ENCODE data around the gene LRP1B. TPM values are rescaled to one million over a fixed set of nuclear protein-coding genes. Genes with fewer than 3 reads are reported as not detected.

The LRP1B gene
- total RNA-seq, 1 experiment from 2014 or later, result 0.08 TPM

- DNase-seq (ENCODE audit: low read depth in 1 of 2, low spot score in 2 of 2), result no peak
- no peaks in the 10 kb centered on the region for H3K9me3 ChIP-seq (replicated peaks)
Measured at GRCh38 chr2:141906678-141907077, 224.1 kb downstream of the LRP1B start.

GRCh38 chr2:141900826-141901225 is 230.0 kb downstream of the LRP1B start:
- H3K4me1 ChIP-seq (replicated peaks), result no peaks in the 10 kb centered on the region
- H3K4me3 ChIP-seq, result no peak overlapping the region
- no peaks in the 10 kb centered on the region; the same call in 1 of the 2 replicates for H3K27me3 ChIP-seq (replicated peaks)
- no peak for DNase-seq (ENCODE audit: low read depth in 1 of 2, low spot score in 2 of 2)
- H3K9me3 ChIP-seq (replicated peaks), result no peaks in the 10 kb centered on the region
- H3K36me3 ChIP-seq, result no peaks in the 10 kb centered on the region
- no peak overlapping the region for H3K27ac ChIP-seq

More at GRCh38 chr2:141906678-141907077, 224.1 kb downstream of the LRP1B start:
- Histone ChIP-seq H3K4me1 (replicated peaks) (no peaks in the 10 kb centered on the region), H3K27ac (no peak overlapping the region), H3K27me3 (replicated peaks) (no peaks in the 10 kb centered on the region), H3K36me3 (no peaks in the 10 kb centered on the region), H3K4me3 (no peak overlapping the region)

GRCh38 chr2:141899740-141900139 is 231.1 kb downstream of the LRP1B start:
- Histone ChIP-seq H3K4me3 (no peak overlapping the region), H3K27me3 (replicated peaks) (no peaks in the 10 kb centered on the region; the same call in 1 of the 2 replicates), H3K36me3 (no peaks in the 10 kb centered on the region), H3K4me1 (replicated peaks) (no peaks in the 10 kb centered on the region), H3K9me3 (replicated peaks) (no peaks in the 10 kb centered on the region), H3K27ac (no peak overlapping the region)
- DNase-seq (ENCODE audit: low read depth in 1 of 2, low spot score in 2 of 2), result no peak

GRCh38 chr2:141889788-141890187 is 241.0 kb downstream of the LRP1B start:
- Histone ChIP-seq H3K36me3 (no peaks in the 10 kb centered on the region), H3K9me3 (replicated peaks) (no peaks in the 10 kb centered on the region), H3K27ac (no peak overlapping the region), H3K27me3 (replicated peaks) (no peaks in the 10 kb centered on the region), H3K4me3 (no peak overlapping the region), H3K4me1 (replicated peaks) (no peaks in the 10 kb centered on the region)
- no peak for DNase-seq (ENCODE audit: low read depth in 1 of 2, low spot score in 2 of 2)

- Histone ChIP-seq H3K9me3 (replicated peaks) (no peaks in the 10 kb centered on the region), H3K4me1 (replicated peaks) (no peaks in the 10 kb centered on the region), H3K4me3 (no peak overlapping the region), H3K27me3 (replicated peaks) (no peaks in the 10 kb centered on the region), H3K36me3 (no peaks in the 10 kb centered on the region), H3K27ac (no peak overlapping the region)
- DNase-seq (ENCODE audit: low read depth in 1 of 2, low spot score in 2 of 2), result no peak
Measured at GRCh38 chr2:141888987-141889555, 241.7 kb downstream of the LRP1B start.

GRCh38 chr2:141887363-141887762 is 243.5 kb downstream of the LRP1B start:
- Histone ChIP-seq H3K4me1 (replicated peaks) (no peaks in the 10 kb centered on the region), H3K27ac (no peak overlapping the region), H3K9me3 (replicated peaks) (no peaks in the 10 kb centered on the region), H3K27me3 (replicated peaks) (no peaks in the 10 kb centered on the region), H3K36me3 (no peaks in the 10 kb centered on the region), H3K4me3 (no peak overlapping the region)
- DNase-seq (ENCODE audit: low read depth in 1 of 2, low spot score in 2 of 2), result no peak

GRCh38 chr2:141878016-141878415 is 252.8 kb downstream of the LRP1B start:
- no peaks in the 10 kb centered on the region for H3K36me3 ChIP-seq
- no peak for DNase-seq (ENCODE audit: low read depth in 1 of 2, low spot score in 2 of 2)
- no peaks in the 10 kb centered on the region for H3K9me3 ChIP-seq (replicated peaks)
- H3K27ac ChIP-seq, result no peak overlapping the region
- H3K4me3 ChIP-seq, result no peak overlapping the region
- H3K4me1 ChIP-seq (replicated peaks), result no peaks in the 10 kb centered on the region
- H3K27me3 ChIP-seq (replicated peaks), result no peaks in the 10 kb centered on the region

- H3K36me3 ChIP-seq, result no peaks in the 10 kb centered on the region
Measured at GRCh38 chr2:141871913-141872634, 258.7 kb downstream of the LRP1B start.

GRCh38 chr2:141869572-141869971 is 261.2 kb downstream of the LRP1B start:
- H3K9me3 ChIP-seq (replicated peaks), result no peaks in the 10 kb centered on the region
- H3K36me3 ChIP-seq, result no peaks in the 10 kb centered on the region
- no peaks in the 10 kb centered on the region for H3K4me1 ChIP-seq (replicated peaks)
- no peak overlapping the region for H3K4me3 ChIP-seq
- no peaks in the 10 kb centered on the region for H3K27me3 ChIP-seq (replicated peaks)
- DNase-seq (ENCODE audit: low read depth in 1 of 2, low spot score in 2 of 2), result no peak
- H3K27ac ChIP-seq, result no peak overlapping the region

More at GRCh38 chr2:141871913-141872634, 258.7 kb downstream of the LRP1B start:
- Histone ChIP-seq H3K4me1 (replicated peaks) (no peaks in the 10 kb centered on the region), H3K4me3 (no peak overlapping the region), H3K27ac (no peak overlapping the region), H3K9me3 (replicated peaks) (no peaks in the 10 kb centered on the region), H3K27me3 (replicated peaks) (no peaks in the 10 kb centered on the region)
- DNase-seq (ENCODE audit: low read depth in 1 of 2, low spot score in 2 of 2), result no peak

- H3K9me3 ChIP-seq (replicated peaks), result no peaks in the 10 kb centered on the region
- H3K4me1 ChIP-seq (replicated peaks), result no peaks in the 10 kb centered on the region
- no peak overlapping the region for H3K27ac ChIP-seq
- no peaks in the 10 kb centered on the region; the same call in 1 of the 2 replicates for H3K27me3 ChIP-seq (replicated peaks)
- no peak overlapping the region for H3K4me3 ChIP-seq
- DNase-seq (ENCODE audit: low read depth in 1 of 2, low spot score in 2 of 2), result no peak
- no peaks in the 10 kb centered on the region for H3K36me3 ChIP-seq
Measured at GRCh38 chr2:141863964-141864363, 266.9 kb downstream of the LRP1B start.

- Histone ChIP-seq H3K4me1 (replicated peaks) (no peaks in the 10 kb centered on the region), H3K27ac (no peak overlapping the region), H3K4me3 (no peak overlapping the region), H3K27me3 (replicated peaks) (no peaks in the 10 kb centered on the region), H3K9me3 (replicated peaks) (no peaks in the 10 kb centered on the region), H3K36me3 (no peaks in the 10 kb centered on the region)
- DNase-seq (ENCODE audit: low read depth in 1 of 2, low spot score in 2 of 2), result no peak
Measured at GRCh38 chr2:141856215-141856919, 274.4 kb downstream of the LRP1B start.

GRCh38 chr2:141848191-141848590 is 282.6 kb downstream of the LRP1B start:
- DNase-seq (ENCODE audit: low read depth in 1 of 2, low spot score in 2 of 2), result no peak

GRCh38 chr2:141844231-141844630 is 286.6 kb downstream of the LRP1B start:
- Histone ChIP-seq H3K27me3 (replicated peaks) (no peaks in the 10 kb centered on the region; the same call in 1 of the 2 replicates), H3K27ac (no peak overlapping the region), H3K4me3 (no peak overlapping the region), H3K36me3 (no peaks in the 10 kb centered on the region), H3K4me1 (replicated peaks) (no peaks in the 10 kb centered on the region), H3K9me3 (replicated peaks) (no peaks in the 10 kb centered on the region)
- DNase-seq (ENCODE audit: low read depth in 1 of 2, low spot score in 2 of 2), result no peak

More at GRCh38 chr2:141848191-141848590, 282.6 kb downstream of the LRP1B start:
- no peaks in the 10 kb centered on the region for H3K9me3 ChIP-seq (replicated peaks)
- no peaks in the 10 kb centered on the region for H3K36me3 ChIP-seq
- H3K4me1 ChIP-seq (replicated peaks), result no peaks in the 10 kb centered on the region
- no peak overlapping the region for H3K27ac ChIP-seq
- H3K4me3 ChIP-seq, result no peak overlapping the region
- no peaks in the 10 kb centered on the region for H3K27me3 ChIP-seq (replicated peaks)

GRCh38 chr2:141835103-141835502 is 295.7 kb downstream of the LRP1B start:
- DNase-seq (ENCODE audit: low read depth in 1 of 2, low spot score in 2 of 2), result no peak
- Histone ChIP-seq H3K9me3 (replicated peaks) (no peaks in the 10 kb centered on the region), H3K4me1 (replicated peaks) (no peaks in the 10 kb centered on the region), H3K36me3 (no peaks in the 10 kb centered on the region), H3K27ac (no peak overlapping the region), H3K4me3 (no peak overlapping the region), H3K27me3 (replicated peaks) (no peaks in the 10 kb centered on the region; the same call in 1 of the 2 replicates)
